Fibroblast of lung (primary cell): Measurements from ENCODE around the gene RBMX2. TPM values are rescaled to one million over a fixed set of nuclear protein-coding genes. Genes with fewer than 3 reads are reported as not detected.

ENCODE experiments used
- DNase-seq, 2 donors: peaks; one replicate each; pipeline versions ENCODE4 v3.0.0 to v3.0.0-alpha.2; 2010; ENCODE audit warnings: low read depth in 2 of 2
- H2AFZ ChIP-seq: 2 replicates; pipeline ENCODE4 v1.5.1; 2012; ENCODE audit warnings: low read length, control low read depth, inconsistent platforms
- H3K27ac ChIP-seq: 2 replicates; pipeline ENCODE4 v1.5.1; 2011; ENCODE audit warnings: low read length, control low read depth; ENCODE audit not compliant: insufficient read depth
- H3K27me3 ChIP-seq: 2 replicates; pipeline ENCODE4 v1.5.1; 2011; ENCODE audit warnings: mild to moderate bottlenecking, low read length; ENCODE audit not compliant: control insufficient read depth, insufficient read depth
- H3K36me3 ChIP-seq: 2 replicates; pipeline ENCODE4 v1.5.1; 2011; ENCODE audit warnings: low read length; ENCODE audit not compliant: control insufficient read depth, insufficient read depth
- H3K4me1 ChIP-seq: 2 replicates; pipeline ENCODE4 v1.5.1; 2011; ENCODE audit warnings: low read length; ENCODE audit not compliant: control insufficient read depth, insufficient read depth; ENCODE audit errors: extremely low read depth
- H3K4me2 ChIP-seq: 2 replicates; pipeline ENCODE4 v1.5.1; 2011; ENCODE audit warnings: low read length, control low read depth; ENCODE audit not compliant: insufficient read depth; ENCODE audit errors: extremely low read depth
- H3K4me3 ChIP-seq, 4 experiments: fragments of 200-600 bp in 1 of 4; sonication (generic) in 1 of 4; replicated peaks in 1 of 4; 2 replicates each; pipeline ENCODE4 v1.5.1; 2011 to 2016; ENCODE audit warnings: low read length in 4 of 4, low read depth in 3 of 4, mild to moderate bottlenecking in 3 of 4, control low read depth in 2 of 4, inconsistent platforms in 1 of 4, mixed read lengths in 1 of 4; ENCODE audit not compliant: insufficient read depth in 1 of 4; ENCODE audit errors: control extremely low read depth in 1 of 4
- H3K79me2 ChIP-seq: 2 replicates; pipeline ENCODE4 v1.5.1; 2012; ENCODE audit warnings: mild to moderate bottlenecking, low read length, inconsistent platforms; ENCODE audit not compliant: control insufficient read depth, insufficient read depth
- H3K9ac ChIP-seq: 2 replicates; pipeline ENCODE4 v1.5.1; 2011; ENCODE audit warnings: mild to moderate bottlenecking, low read length, control low read depth; ENCODE audit not compliant: insufficient read depth
- H3K9me3 ChIP-seq: 2 replicates; pipeline ENCODE4 v1.5.1; 2012; ENCODE audit warnings: low read depth, low read length; ENCODE audit not compliant: control insufficient read depth, insufficient read depth
- H4K20me1 ChIP-seq: 2 replicates; pipeline ENCODE4 v1.5.1; 2011; ENCODE audit warnings: low read length; ENCODE audit not compliant: control insufficient read depth, insufficient read depth; ENCODE audit errors: extremely low read depth
- EZH2 ChIP-seq: IDR thresholded peaks from 2 replicates; pipeline ENCODE4 v1.5.1; 2012; ENCODE audit warnings: low read length, control low read depth, mild to moderate bottlenecking; ENCODE audit errors: missing control alignments
- polyA plus RNA-seq, 2 donors: library from polyadenylated mRNA; depleted of rRNA in 1 of 2; stranded (reverse) in 1 of 2; unstranded in 1 of 2; fragments of >200 nt; gene quantifications; 2 replicates each; pipeline ENCODE4 v1.2.1, GENCODE V29; 2011 to 2012; ENCODE audit warnings: missing spikeins in 1 of 2
- total RNA-seq: library from RNA; depleted of rRNA; stranded (reverse); fragments of >200 nt; gene quantifications from 2 replicates; pipeline ENCODE4 v1.2.1, GENCODE V29; 2014
- TF ChIP-seq, protein P1 (sequence below), 2 donors: IDR thresholded peaks in 1 of 2; conservative IDR thresholded peaks in 1 of 2; 1 replicate in 1 of 2; 2 replicates in 1 of 2; pipeline ENCODE4 v1.5.1; 2011 to 2012; ENCODE audit warnings: low read length in 2 of 2, control low read depth in 1 of 2, inconsistent platforms in 1 of 2, low read depth in 1 of 2, mild to moderate bottlenecking in 1 of 2

RBMX2 gene
- total and polyA plus RNA-seq, 2 donors (not counting 1 experiment from before 2014, with no cell fraction given) = 20.8 to 32.0 TPM

DNA sequence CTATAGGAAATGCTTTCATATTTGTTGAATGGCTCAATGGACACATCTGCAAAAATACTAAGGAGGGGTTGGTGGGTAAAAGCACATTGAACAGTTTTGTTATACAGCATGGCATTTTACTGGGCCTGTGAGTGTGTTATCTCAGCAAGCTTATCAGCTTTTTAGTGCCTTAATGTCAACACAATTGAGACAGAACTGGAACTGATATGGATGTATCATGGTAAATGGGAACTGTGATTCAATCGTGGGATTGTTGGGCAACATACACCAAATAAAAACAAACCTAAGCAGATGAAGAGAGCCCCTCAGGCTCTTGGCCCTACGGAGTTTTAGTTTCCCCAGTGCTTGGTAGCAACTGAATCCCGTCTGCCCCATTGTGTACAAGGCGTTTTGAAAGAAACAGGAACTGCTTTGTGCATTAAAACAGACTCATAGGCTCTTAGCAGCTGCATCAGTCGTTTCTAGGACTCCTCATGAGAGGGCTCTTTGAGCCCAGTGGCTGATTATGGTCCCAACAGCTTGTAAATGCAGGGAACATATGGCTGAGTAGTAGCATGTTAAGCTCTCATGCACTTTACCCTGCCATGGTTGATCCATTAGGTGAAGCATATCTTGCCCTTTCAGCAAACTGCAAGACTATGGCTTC, 23.6 kb upstream of the RBMX2 start:
- H3K36me3 ChIP-seq = no peaks in the 10 kb centered on the region
- no peak for TF ChIP-seq EZH2
- no peak overlapping the region for H3K9ac ChIP-seq
- H3K4me1 ChIP-seq = no peaks in the 10 kb centered on the region
- H3K27ac ChIP-seq = no peak overlapping the region
- no peaks in the 10 kb centered on the region for H3K27me3 ChIP-seq
- H3K79me2 ChIP-seq = no peaks in the 10 kb centered on the region
- no peak overlapping the region for H3K4me2 ChIP-seq
- H4K20me1 ChIP-seq = no peaks in the 10 kb centered on the region
- no peak overlapping the region for H3K4me3 ChIP-seq
- no peak for DNase-seq
- no peak overlapping the region for H2AFZ ChIP-seq
- no peaks in the 10 kb centered on the region for H3K9me3 ChIP-seq

DNA sequence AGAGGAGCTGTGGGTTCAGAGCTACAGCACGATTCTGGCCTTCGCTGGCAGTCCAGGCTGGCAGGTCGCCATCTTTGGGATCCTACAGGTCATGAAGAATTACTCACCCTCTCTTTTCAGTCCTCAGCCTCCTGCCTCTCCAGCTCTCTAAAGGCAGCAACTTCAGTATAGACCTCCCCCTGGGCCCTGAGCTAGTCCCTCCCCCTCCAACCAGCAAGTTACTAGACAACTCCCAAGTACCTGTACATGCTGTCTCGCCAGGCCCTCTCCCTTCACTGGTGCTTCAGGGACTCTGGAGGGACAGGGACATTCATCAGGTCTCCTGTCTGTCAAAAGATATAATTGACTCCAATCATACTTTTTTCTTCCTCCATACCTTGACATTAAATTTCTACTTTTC, 16.3 kb upstream of the RBMX2 start, which contains the start of gene GPR119:
TSS of gene GPR119 (minus strand) at position 155 of the 400 bp plus-strand sequence. CDS start 227 bp downstream, outside the sequence.
- H3K79me2 ChIP-seq = no peaks in the 10 kb centered on the region
- no peak within 1 kb of the TSS for H3K4me2 ChIP-seq
- no peaks in the 10 kb centered on the region for H3K4me1 ChIP-seq
- no peaks in the 10 kb centered on the region for H3K36me3 ChIP-seq
- H2AFZ ChIP-seq = no peak within 1 kb of the TSS
- H3K27me3 ChIP-seq = no peaks in the 10 kb centered on the region
- TF ChIP-seq, protein P1, sequence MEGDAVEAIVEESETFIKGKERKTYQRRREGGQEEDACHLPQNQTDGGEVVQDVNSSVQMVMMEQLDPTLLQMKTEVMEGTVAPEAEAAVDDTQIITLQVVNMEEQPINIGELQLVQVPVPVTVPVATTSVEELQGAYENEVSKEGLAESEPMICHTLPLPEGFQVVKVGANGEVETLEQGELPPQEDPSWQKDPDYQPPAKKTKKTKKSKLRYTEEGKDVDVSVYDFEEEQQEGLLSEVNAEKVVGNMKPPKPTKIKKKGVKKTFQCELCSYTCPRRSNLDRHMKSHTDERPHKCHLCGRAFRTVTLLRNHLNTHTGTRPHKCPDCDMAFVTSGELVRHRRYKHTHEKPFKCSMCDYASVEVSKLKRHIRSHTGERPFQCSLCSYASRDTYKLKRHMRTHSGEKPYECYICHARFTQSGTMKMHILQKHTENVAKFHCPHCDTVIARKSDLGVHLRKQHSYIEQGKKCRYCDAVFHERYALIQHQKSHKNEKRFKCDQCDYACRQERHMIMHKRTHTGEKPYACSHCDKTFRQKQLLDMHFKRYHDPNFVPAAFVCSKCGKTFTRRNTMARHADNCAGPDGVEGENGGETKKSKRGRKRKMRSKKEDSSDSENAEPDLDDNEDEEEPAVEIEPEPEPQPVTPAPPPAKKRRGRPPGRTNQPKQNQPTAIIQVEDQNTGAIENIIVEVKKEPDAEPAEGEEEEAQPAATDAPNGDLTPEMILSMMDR (conservative IDR thresholded peaks at IDR 0.05 in 1 of 2, IDR thresholded peaks at IDR 0.05 in 1 of 2; ENCODE audit: low read depth in 1 of 2, low read length in 2 of 2) = no peak
- no peak for TF ChIP-seq EZH2
- H3K4me3 ChIP-seq = no peak within 1 kb of the TSS
- H3K9me3 ChIP-seq = no peaks in the 10 kb centered on the region
- no peaks in the 10 kb centered on the region for H4K20me1 ChIP-seq
- no peak within 1 kb of the TSS for H3K9ac ChIP-seq
- no peak for DNase-seq
- no peak within 1 kb of the TSS for H3K27ac ChIP-seq

GRCh38 chrX:130386408-130386808, 15.4 kb upstream of the RBMX2 start:
- no peak for DNase-seq
- no peak overlapping the region for H3K4me3 ChIP-seq
- H3K9ac ChIP-seq = no peak overlapping the region
- no peaks in the 10 kb centered on the region for H3K36me3 ChIP-seq
- H3K4me1 ChIP-seq = no peaks in the 10 kb centered on the region
- H3K79me2 ChIP-seq = no peaks in the 10 kb centered on the region
- TF ChIP-seq EZH2 = no peak
- TF ChIP-seq, protein P1 (conservative IDR thresholded peaks at IDR 0.05 in 1 of 2, IDR thresholded peaks at IDR 0.05 in 1 of 2; ENCODE audit: low read depth in 1 of 2, low read length in 2 of 2) = no peak
- no peaks in the 10 kb centered on the region for H3K9me3 ChIP-seq
- H2AFZ ChIP-seq = no peak overlapping the region
- H3K27me3 ChIP-seq = no peaks in the 10 kb centered on the region
- no peak overlapping the region for H3K4me2 ChIP-seq
- no peaks in the 10 kb centered on the region for H4K20me1 ChIP-seq
- no peak overlapping the region for H3K27ac ChIP-seq
